ENCODE results near the gene CEP192. TPM values are rescaled to one million over a fixed set of nuclear protein-coding genes. Genes with fewer than 3 reads are reported as not detected.

The CEP192 gene
- total and polyA plus RNA-seq, 2 of the 13 experiments (the other 11 are each of a cell fraction or from before 2014, with no cell fraction given): 15.3 to 24.7 TPM

GRCh38 chr18:12990967-12991820, at the start of gene CEP192 (continued):
- TF ChIP-seq ZMYM2 (CRISPR knock-in tag; IDR thresholded peaks at IDR 0.05) (0 out of 2 replicates have a peak, but pooled peaks have one; percentile 38), SRY (CRISPR knock-in tag; IDR thresholded peaks at IDR 0.05) (peak; percentile 74; the same call in 1 of the 2 replicates), NFE2 (CRISPR knock-in tag; IDR thresholded peaks at IDR 0.05) (no peak), ZNF619 (CRISPR knock-in tag; IDR thresholded peaks at IDR 0.05) (peak; percentile 54; the same call in 1 of the 2 replicates), U2AF1 (optimal IDR thresholded peaks at IDR 0.05; ENCODE audit: low read depth, low read length) (peak; percentile 74), TERF1 (CRISPR knock-in tag; IDR thresholded peaks at IDR 0.05) (0 out of 2 replicates have a peak, but pooled peaks have one; percentile 21), MIER2 (CRISPR knock-in tag; IDR thresholded peaks at IDR 0.05) (peak; percentile 41; the same call in 1 of the 2 replicates), FOXK1 (CRISPR knock-in tag; IDR thresholded peaks at IDR 0.05; ENCODE audit: borderline replicate concordance, low read depth) (peak; percentile 54; the same call in 1 of the 2 replicates), MXD1 (CRISPR knock-in tag; IDR thresholded peaks at IDR 0.05) (peak; percentile 95), ZFYVE20 (CRISPR knock-in tag; IDR thresholded peaks at IDR 0.05; ENCODE audit: borderline replicate concordance, low read depth) (peak; percentile 22; the same call in 1 of the 2 replicates), NR2C2 (CRISPR knock-in tag; IDR thresholded peaks at IDR 0.05; ENCODE audit: borderline replicate concordance) (peak; percentile 85), JARID2 (CRISPR knock-in tag; IDR thresholded peaks at IDR 0.05; ENCODE audit: insufficient replicate concordance) (no peak), ZNF136 (CRISPR knock-in tag; IDR thresholded peaks at IDR 0.05; ENCODE audit: low read depth) (no peak), GATAD1 (CRISPR knock-in tag; IDR thresholded peaks at IDR 0.05) (peak; percentile 89), TSC22D2 (CRISPR knock-in tag; IDR thresholded peaks at IDR 0.05; ENCODE audit: borderline replicate concordance) (0 out of 2 replicates have a peak, but pooled peaks have one; percentile 76), ARID2 (CRISPR knock-in tag; IDR thresholded peaks at IDR 0.05; ENCODE audit: borderline replicate concordance) (0 out of 2 replicates have a peak, but pooled peaks have one; percentile 72), RERE (CRISPR knock-in tag; IDR thresholded peaks at IDR 0.05; ENCODE audit: low read depth) (no peak)
- TF ChIP-seq, protein P1, sequence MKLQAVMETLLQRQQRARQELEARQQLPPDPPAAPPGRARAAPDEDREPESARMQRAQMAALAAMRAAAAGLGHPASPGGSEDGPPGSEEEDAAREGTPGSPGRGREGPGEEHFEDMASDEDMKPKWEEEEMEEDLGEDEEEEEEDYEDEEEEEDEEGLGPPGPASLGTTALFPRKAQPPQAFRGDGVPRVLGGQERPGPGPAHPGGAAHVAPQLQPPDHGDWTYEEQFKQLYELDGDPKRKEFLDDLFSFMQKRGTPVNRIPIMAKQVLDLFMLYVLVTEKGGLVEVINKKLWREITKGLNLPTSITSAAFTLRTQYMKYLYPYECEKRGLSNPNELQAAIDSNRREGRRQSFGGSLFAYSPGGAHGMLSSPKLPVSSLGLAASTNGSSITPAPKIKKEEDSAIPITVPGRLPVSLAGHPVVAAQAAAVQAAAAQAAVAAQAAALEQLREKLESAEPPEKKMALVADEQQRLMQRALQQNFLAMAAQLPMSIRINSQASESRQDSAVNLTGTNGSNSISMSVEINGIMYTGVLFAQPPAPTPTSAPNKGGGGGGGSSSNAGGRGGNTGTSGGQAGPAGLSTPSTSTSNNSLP (IDR thresholded peaks at IDR 0.05; ENCODE audit: low read depth, low read length): no peak

Data from HepG2 (cell line).